Kidney epithelial cell (primary cell): ENCODE results near the gene DSCAM. TPM values are rescaled to one million over a fixed set of nuclear protein-coding genes. Genes with fewer than 3 reads are reported as not detected.

Source experiments
- DNase-seq: peaks from one replicate; pipeline ENCODE4 v3.0.0-alpha.2; 2010; ENCODE audit warnings: low read depth
- H3K27me3 ChIP-seq: 2 replicates; pipeline ENCODE4 v1.6.0; 2011; ENCODE audit warnings: low read length; ENCODE audit not compliant: control insufficient read depth, insufficient read depth
- H3K36me3 ChIP-seq: 2 replicates; pipeline ENCODE4 v1.5.1; 2011; ENCODE audit warnings: low read length; ENCODE audit not compliant: control insufficient read depth, insufficient read depth
- H3K4me3 ChIP-seq: 2 replicates; pipeline ENCODE4 v1.5.1; 2011; ENCODE audit warnings: low read depth, mild to moderate bottlenecking, control low read depth, low read length
- CTCF ChIP-seq: IDR thresholded peaks from 2 replicates; pipeline ENCODE4 v1.5.1; 2011; ENCODE audit warnings: mild to moderate bottlenecking, moderate library complexity, low read length, control low read depth, inconsistent platforms; ENCODE audit not compliant: insufficient read depth, poor library complexity, severe bottlenecking
- total RNA-seq: library from RNA; depleted of rRNA; stranded (reverse); fragments of >200 nt; gene quantifications from 2 replicates; pipeline ENCODE4 v1.2.3, GENCODE V29; 2015

Gene DSCAM
- total RNA-seq, 1 donor from 2014 or later, result 0.21 TPM

- H3K27me3 ChIP-seq, result no peaks in the 10 kb centered on the region
- DNase-seq, result no peak
- TF ChIP-seq CTCF, result no peak
- no peak overlapping the region for H3K4me3 ChIP-seq
- no peaks in the 10 kb centered on the region for H3K36me3 ChIP-seq
These were observed 161.8 kb downstream of the DSCAM start for GRCh38 chr21:40685141-40685540.

GRCh38 chr21:40684726-40685125 is 162.2 kb downstream of the DSCAM start:
- DNase-seq, result no peak
- H3K27me3 ChIP-seq, result no peaks in the 10 kb centered on the region
- TF ChIP-seq CTCF, result no peak
- H3K36me3 ChIP-seq, result no peaks in the 10 kb centered on the region
- no peak overlapping the region for H3K4me3 ChIP-seq

- Histone ChIP-seq H3K36me3 (no peaks in the 10 kb centered on the region), H3K27me3 (no peaks in the 10 kb centered on the region), H3K4me3 (no peak overlapping the region)
- no peak for DNase-seq
- TF ChIP-seq CTCF, result no peak
These were observed 163.6 kb downstream of the DSCAM start for GRCh38 chr21:40683349-40683748.

- Histone ChIP-seq H3K4me3 (no peak overlapping the region), H3K27me3 (no peaks in the 10 kb centered on the region), H3K36me3 (no peaks in the 10 kb centered on the region)
- DNase-seq, result no peak
- no peak for TF ChIP-seq CTCF
These were observed 165.6 kb downstream of the DSCAM start for GRCh38 chr21:40681164-40681859.

GRCh38 chr21:40680311-40680710 is 166.6 kb downstream of the DSCAM start:
- H3K36me3 ChIP-seq, result no peaks in the 10 kb centered on the region
- DNase-seq, result no peak
- H3K4me3 ChIP-seq, result no peak overlapping the region
- H3K27me3 ChIP-seq, result no peaks in the 10 kb centered on the region
- TF ChIP-seq CTCF, result no peak

GRCh38 chr21:40678681-40679284 is 168.2 kb downstream of the DSCAM start:
- Histone ChIP-seq H3K36me3 (no peaks in the 10 kb centered on the region), H3K4me3 (no peak overlapping the region), H3K27me3 (no peaks in the 10 kb centered on the region)
- no peak for DNase-seq
- TF ChIP-seq CTCF, result no peak
